PC-3 (cell line): Measurements from ENCODE around the gene CAMK1G.

Source experiments
- EZH2 ChIP-seq: fragments of 300-600 bp; sonication (generic); IDR thresholded peaks from one replicate; pipeline ENCODE4 v1.6.1; 2017; ENCODE audit warnings: antibody characterized with exemption, mild to moderate bottlenecking, low read length; ENCODE audit not compliant: unreplicated experiment
- TF ChIP-seq, protein P1 (sequence below): fragments of 300-600 bp; sonication (generic); conservative IDR thresholded peaks from 2 replicates; pipeline ENCODE4 v1.5.1; 2017; ENCODE audit warnings: antibody characterized with exemption, low read depth, mild to moderate bottlenecking, low read length

DNA sequence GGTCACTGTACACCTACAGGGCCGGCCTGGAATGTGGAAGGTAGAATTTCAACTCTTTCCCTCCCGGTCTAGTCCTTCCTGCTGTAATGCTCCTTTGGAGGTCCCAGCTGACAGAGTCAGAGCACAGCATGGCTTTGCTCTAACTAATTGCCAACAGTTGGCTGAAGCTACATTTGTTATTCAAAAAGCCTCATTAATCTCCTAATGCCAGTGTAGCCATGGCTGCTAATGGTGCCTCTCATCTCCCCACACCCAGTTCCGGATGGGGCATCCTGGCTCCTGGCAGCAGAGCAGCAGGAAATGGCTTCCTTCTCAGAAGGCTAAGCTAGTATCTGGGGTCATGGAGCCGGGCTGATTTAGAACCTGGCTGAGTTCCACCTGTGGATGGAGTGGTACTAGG lies 18.7 kb upstream of the CAMK1G start:
- TF ChIP-seq, protein P1, sequence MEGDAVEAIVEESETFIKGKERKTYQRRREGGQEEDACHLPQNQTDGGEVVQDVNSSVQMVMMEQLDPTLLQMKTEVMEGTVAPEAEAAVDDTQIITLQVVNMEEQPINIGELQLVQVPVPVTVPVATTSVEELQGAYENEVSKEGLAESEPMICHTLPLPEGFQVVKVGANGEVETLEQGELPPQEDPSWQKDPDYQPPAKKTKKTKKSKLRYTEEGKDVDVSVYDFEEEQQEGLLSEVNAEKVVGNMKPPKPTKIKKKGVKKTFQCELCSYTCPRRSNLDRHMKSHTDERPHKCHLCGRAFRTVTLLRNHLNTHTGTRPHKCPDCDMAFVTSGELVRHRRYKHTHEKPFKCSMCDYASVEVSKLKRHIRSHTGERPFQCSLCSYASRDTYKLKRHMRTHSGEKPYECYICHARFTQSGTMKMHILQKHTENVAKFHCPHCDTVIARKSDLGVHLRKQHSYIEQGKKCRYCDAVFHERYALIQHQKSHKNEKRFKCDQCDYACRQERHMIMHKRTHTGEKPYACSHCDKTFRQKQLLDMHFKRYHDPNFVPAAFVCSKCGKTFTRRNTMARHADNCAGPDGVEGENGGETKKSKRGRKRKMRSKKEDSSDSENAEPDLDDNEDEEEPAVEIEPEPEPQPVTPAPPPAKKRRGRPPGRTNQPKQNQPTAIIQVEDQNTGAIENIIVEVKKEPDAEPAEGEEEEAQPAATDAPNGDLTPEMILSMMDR = no peak
- no peak for TF ChIP-seq EZH2
